Measurements from ENCODE around the gene ZNF221.
A peak's percentile ranks its signal among the peaks of the same experiment; 100 is the strongest.
"Not testable (repeated sequence)": the region's sequence is repeated elsewhere in the genome, so short reads cannot be mapped to it uniquely, and the experiment has no call there.

Gene ZNF221

DNA sequence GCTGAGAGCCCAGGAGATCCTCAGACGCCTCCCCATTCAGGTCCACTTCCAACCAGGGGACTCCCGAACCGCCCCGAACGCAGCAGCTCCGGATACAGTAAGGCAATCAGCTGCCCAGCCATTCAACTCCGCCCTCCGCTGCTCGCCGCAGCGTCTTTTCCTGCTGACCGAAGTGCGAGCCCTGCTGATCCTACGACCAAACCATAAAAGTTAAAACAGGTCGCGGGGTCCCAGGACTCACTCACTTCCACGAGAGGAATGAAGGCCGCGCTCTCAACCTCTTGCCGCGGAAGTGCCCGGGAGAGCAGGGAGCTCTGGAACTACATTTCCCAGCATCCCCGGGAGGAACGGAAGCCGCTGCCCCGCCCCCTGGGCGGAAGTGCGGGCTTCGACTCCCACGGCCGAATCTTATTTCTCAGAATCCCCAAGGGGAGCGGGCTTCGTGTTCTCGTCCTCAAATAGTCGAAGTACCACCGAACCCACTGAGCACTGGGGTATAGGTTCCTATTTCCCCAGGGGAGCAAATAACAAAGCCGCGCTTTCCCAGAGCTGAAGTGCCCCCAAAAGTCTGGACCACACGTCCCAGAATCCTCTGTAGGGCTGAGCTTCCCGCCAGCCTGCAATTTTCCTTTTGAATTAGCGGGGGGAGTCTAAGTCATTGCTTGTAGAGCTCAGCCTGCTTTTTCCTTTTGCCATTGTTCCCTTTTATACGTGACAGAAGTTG lies 15.9 kb upstream of the ZNF221 start, which contains the start of gene ZNF45:
Gene ZNF45, minus strand, starts transcription at position 298 of the 724 bp plus-strand sequence. CDS start 13,097 bp downstream, outside the sequence.
- TF ChIP-seq GATA1 (IDR thresholded peaks at IDR 0.05; ENCODE audit: low read depth, low read length) (no peak), POLR2A (IDR thresholded peaks at IDR 0.05; ENCODE audit: low read length) (peak; percentile 62)
- DNase-seq, result peak; percentile 91 to 93

DNA sequence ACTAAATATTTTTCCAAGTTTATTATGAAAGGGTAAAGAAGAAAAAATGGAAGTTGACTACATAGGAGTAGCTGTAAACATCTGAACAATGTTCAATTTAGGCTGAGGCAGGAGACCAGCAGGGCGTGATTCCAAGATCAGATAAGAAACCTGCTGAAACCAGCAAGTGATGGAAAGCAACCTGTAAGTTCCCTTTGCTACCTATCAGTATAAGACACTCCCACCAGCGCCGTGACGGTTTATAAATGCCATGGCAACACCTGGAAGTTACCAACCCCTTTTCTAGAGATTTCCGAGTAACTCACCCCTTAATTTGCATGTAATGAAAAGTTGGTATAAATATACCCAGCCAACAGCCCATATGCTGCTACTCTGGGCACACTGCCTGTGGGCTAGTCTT lies 14.8 kb upstream of the ZNF221 start:
- DNase-seq, result peak; percentile 7 to 11
- TF ChIP-seq GATA1 (IDR thresholded peaks at IDR 0.05; ENCODE audit: low read depth, low read length), result peak; percentile 17
- no peak for TF ChIP-seq POLR2A (IDR thresholded peaks at IDR 0.05; ENCODE audit: low read length)

DNA sequence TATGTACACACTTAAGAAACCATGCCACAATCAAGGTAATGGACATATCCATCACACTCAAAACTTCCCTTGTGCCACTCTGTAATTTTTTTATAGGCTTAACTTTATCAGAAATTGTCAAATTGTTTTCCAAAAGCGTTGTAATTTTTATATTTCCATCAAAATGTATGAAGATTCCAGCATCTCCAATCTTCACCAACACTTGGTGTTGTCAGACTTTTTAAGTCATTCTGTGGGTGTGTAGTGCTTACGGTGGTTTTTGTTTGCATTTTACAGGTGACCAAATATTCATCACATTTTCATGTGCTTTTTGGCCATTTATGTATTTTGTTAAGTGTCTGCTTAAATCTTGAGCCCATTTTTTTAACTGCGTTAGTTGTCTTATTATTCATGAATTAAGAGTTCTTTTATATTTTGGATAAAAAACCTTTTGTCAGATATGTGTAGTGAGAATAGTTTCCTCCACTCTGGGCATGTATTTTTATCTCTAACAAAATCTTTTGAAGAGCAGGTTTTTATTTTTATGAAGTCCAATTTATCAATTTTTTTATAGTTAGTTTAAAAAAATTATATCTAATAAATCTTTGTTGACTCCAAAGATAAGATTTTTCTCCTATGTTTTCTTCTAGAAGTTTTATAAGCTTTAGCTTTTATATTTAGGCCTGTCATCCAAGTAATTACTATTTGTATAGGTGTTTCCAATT lies 11.3 kb upstream of the ZNF221 start:
- no peak for DNase-seq
- TF ChIP-seq GATA1 (IDR thresholded peaks at IDR 0.05; ENCODE audit: low read depth, low read length), result no peak
- TF ChIP-seq POLR2A (IDR thresholded peaks at IDR 0.05; ENCODE audit: low read length), result no peak

DNA sequence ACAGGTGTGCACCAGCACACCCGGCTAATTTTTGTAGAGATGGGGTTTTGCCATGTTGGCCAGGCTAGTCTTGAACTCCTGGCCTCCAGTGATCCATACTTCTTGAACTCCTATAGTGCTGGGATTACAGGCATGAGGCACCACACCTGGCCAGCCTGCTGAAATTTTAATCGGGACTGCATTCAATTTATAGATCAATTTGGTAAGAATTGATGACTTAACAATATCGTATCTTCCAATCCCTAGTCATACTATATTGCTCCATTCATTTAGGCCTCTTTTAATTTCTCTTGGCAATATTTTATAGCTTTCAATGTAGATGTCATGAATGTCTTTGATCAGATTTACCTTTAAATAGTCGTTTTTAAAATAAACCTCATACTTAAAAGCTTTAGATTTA lies 10.3 kb upstream of the ZNF221 start:
- TF ChIP-seq GATA1 (IDR thresholded peaks at IDR 0.05; ENCODE audit: low read depth, low read length), result no peak
- TF ChIP-seq POLR2A (IDR thresholded peaks at IDR 0.05; ENCODE audit: low read length), result no peak
- no peak for DNase-seq

DNA sequence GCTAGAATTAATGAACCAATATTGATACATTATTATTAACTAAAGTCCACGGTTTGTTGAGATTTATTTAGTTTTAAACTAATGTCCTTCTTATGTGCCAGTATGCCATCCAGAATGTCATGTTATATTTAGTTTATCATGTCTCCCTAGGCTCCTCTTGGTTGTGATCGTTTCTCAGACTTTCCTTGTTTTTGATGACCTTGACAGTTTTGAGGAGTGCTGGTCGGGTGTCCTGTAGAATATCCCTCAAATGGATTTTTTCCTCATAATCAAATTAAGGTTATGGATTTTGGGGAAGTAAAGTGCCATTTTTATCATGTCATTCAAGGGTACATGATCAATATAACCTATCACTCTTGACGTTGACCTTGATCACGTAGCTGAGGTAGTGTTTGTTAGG lies 9.8 kb upstream of the ZNF221 start:
- TF ChIP-seq POLR2A (IDR thresholded peaks at IDR 0.05; ENCODE audit: low read length) (no peak), GATA1 (IDR thresholded peaks at IDR 0.05; ENCODE audit: low read depth, low read length) (no peak)
- no peak for DNase-seq

DNA sequence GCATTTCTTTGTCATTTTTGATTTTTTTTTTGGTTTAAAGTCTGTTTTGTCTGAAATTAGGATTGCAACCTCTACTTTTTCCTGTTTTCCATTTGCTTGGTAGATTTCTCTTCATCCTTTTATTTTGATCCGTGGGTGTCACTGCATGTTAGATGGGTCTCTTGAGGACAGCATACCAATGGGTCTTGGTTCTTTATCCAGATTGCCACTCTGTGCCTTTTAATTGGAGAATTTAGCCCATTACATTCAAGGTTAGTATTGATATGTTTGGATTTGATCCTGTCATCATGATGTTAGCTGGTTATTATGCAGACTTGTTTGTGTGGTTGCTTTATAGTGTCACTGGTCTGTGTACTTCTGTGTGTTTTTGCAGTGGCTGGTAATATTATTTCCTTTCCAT lies 3.6 kb upstream of the ZNF221 start:
- DNase-seq, result peak in 1 of 2 experiments; percentile 18

DNA sequence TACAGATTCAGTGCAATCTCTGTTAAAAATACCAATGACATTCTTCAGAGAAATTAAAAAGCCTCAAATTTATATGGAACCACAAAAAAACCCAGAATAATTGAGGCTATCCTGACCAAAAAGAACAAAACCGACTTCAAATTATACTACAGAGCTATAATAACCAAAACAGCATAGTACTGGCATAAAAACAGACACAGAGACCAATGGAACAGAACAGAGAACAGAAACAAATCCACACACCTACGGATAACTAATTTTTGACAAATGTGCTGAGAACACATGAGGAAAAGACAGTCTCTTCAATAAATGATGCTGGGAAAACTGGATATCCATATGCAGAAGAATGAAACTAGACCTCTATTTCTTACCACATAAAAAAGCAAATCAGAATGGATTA lies 1.2 kb upstream of the ZNF221 start:
- DNase-seq, result not testable (repeated sequence)

DNA sequence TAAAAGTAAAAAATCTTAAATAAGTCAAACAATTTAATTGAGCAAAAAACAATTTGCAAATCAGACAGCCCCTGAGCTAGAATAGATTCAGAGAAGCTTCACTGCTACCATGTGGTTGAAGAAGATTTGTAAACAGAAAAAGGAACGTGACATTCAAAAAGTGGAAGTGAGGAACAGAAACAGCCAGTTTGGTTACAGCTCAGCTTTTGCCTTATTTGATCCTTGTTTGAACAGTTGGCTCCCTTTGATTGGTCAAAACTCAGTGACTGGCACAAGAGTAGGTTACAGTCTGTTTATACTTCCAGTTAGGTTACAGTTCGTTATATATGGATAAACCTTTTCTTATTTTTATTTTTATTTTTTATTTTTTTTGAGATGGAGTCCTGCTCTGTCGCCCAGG lies 5.8 kb downstream of the ZNF221 start:
- no peak for DNase-seq
- no peak for TF ChIP-seq POLR2A (IDR thresholded peaks at IDR 0.05; ENCODE audit: low read length)
- no peak for TF ChIP-seq GATA1 (IDR thresholded peaks at IDR 0.05; ENCODE audit: low read depth, low read length)

DNA sequence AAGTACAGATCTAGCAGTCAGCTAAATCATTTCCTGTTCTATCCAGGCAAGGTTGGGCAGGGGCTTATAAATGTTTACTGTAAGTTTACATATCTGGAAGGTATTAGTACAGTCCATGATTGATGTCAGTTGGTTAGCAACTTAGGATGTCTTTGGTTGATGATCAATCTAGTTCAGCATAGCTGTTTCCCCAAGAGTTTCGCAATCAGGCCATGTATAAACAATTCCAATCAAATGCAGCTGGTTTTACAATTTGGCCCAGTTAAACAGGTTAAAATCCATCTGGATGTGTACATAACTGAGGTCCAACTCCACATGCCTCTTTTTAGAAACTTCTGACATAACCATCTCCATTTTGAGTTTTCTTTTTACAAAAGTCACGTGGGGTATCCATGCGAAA lies 6.9 kb downstream of the ZNF221 start:
- TF ChIP-seq GATA1 (IDR thresholded peaks at IDR 0.05; ENCODE audit: low read depth, low read length) (no peak), POLR2A (IDR thresholded peaks at IDR 0.05; ENCODE audit: low read length) (no peak)
- no peak for DNase-seq

DNA sequence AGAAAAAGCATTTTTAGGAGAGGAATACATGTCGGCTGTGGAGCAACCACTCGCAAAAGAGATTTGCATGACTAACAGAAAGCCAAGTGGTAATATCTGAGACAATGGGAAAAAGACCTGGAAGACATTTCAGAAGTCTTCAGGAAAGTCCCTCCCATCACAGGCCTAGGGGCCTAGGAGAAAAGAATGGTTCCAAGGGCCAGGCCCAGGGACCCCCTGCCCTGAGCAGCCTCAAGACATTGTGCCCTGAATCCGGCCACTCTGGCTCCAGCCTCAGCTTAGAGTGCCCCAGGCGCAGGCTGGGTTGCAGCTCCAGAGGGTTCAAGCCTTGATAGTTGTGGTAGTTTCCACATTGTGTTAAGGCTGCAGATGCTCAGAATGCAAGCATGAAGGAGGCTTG lies 9.4 kb downstream of the ZNF221 start:
- TF ChIP-seq POLR2A (IDR thresholded peaks at IDR 0.05; ENCODE audit: low read length), result no peak
- TF ChIP-seq GATA1 (IDR thresholded peaks at IDR 0.05; ENCODE audit: low read depth, low read length), result no peak

DNA sequence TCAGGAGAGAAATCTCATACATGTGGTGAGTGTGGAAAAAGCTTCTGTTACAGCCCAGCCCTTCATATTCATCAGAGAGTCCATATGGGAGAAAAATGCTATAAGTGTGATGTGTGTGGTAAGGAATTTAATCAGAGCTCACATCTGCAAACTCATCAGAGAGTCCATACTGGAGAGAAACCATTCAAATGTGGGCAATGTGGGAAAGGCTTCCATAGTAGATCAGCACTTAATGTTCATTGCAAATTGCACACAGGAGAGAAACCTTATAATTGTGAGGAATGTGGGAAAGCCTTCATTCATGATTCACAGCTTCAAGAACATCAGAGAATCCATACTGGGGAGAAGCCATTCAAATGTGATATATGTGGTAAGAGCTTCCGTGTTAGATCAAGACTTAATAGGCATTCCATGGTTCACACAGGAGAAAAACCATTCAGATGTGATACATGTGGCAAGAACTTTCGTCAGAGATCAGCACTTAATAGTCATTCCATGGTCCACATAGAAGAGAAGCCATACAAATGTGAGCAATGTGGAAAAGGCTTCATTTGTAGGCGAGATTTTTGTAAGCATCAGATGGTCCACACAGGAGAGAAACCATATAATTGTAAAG lies 15.2 kb downstream of the ZNF221 start:
- peak in 1 of 2 experiments; percentile 23 for DNase-seq
- TF ChIP-seq GATA1 (IDR thresholded peaks at IDR 0.05; ENCODE audit: low read depth, low read length), result no peak

More for the DNA sequence above, 9.4 kb downstream of the ZNF221 start:
- no peak for DNase-seq

DNA sequence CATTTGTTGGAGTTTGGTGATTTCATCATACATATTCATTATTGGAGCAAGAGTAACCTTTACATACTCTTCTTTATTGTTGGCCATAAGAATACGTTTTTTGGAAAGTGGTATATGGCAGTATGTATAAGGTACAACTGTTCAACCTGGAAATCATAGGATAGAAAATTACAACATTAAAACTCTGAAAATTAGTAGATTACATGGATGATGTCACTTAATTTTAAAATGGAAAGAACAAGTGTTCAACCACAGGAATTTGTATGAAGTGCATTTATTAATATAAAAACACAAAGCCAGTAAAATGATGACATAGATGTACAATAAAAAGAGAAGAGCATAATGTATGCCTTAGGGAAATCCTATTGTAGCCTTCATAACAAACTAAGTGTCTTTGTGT lies 25.7 kb downstream of the ZNF221 start:
- TF ChIP-seq GATA1 (IDR thresholded peaks at IDR 0.05; ENCODE audit: low read depth, low read length) (no peak), POLR2A (IDR thresholded peaks at IDR 0.05; ENCODE audit: low read length) (no peak)
- no peak for DNase-seq

DNA sequence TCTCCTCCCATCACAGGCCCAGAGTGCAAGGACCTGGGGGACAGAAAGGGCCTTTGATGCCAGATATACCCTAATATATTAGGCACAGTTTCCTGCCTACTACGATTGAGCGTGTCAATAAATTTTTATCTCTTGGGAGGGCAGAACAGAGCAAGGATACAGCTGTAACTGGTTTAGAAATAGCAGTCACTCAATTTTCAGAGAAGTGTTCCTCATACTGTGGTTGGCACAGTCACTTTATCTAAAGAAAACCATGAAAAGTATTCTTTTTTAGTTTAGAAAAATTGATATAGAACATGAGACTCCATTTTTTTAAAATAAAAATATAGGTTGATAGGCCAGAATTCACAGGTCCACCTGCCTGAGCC lies 32.5 kb downstream of the ZNF221 start:
- no peak for DNase-seq
- TF ChIP-seq POLR2A (IDR thresholded peaks at IDR 0.05; ENCODE audit: low read length) (no peak), GATA1 (IDR thresholded peaks at IDR 0.05; ENCODE audit: low read depth, low read length) (no peak)

DNA sequence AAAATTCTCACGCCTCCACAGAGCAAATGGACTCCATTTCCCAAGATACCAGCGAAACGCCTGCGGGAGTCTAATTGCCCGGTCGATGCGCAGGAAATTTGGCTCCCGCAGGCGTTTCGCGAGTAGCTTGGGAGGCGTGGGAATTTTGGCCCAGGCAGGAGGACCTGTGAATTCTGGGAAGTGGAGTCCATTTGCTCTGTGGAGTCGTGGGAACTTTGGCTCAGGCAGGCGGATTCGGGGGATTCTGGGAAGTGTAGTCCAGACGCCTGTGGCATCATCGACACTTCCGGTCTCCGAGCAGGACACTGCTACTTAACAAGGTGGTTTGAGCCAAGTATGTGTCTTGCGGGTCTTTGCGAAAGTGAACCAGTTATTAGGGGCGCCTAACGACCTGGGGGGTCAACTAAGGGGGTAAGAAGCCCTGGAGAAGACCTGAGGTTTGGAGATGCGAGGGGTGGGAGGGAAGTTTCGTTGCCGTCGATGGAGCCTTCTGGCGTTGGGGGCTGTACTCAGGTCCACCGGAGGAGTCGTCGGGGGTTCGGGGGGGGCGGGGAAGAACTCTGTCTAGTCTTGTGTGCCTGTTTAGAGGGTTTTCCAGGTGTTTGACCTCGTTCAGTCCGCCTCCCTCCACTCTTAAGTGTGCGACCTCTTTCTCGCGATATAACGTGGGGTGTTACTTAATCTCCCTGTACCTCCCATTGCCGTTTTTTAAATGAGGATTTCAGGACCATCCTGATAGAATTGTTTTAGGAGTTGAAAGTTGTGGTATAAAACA lies 33.1 kb downstream of the ZNF221 start, which contains the start of gene ZNF155:
Gene ZNF155, plus strand, starts transcription at position 277 of the 775 bp plus-strand sequence. CDS start 4,356 bp downstream, outside the sequence.
- TF ChIP-seq POLR2A (IDR thresholded peaks at IDR 0.05; ENCODE audit: low read length) (peak; percentile 43), GATA1 (IDR thresholded peaks at IDR 0.05; ENCODE audit: low read depth, low read length) (no peak)
- peak; percentile 86 to 90 for DNase-seq

Measured in erythroblast (primary cell).